ENCODE measurements around the gene HTR1D.

GRCh38 chr1:23216771-23217420, 406 bp downstream of the HTR1D start:
- no peak for TF ChIP-seq POLR2A (IDR thresholded peaks at IDR 0.05)
- TF ChIP-seq CTCF (IDR thresholded peaks at IDR 0.05 in 8 of 11, conservative IDR thresholded peaks at IDR 0.05 in 3 of 11), result peak in 10 of 11 experiments; percentile 9 to 77 (median 60)
